HG03159 (cell line): ENCODE measurements around the gene TUBA1A.
"Not testable (repeated sequence)": the region's sequence is repeated elsewhere in the genome, so short reads cannot be mapped to it uniquely, and the experiment has no call there.

Experiments used
- ATAC-seq: cut with Tn5 transposase; IDR thresholded peaks from one replicate; pipeline ENCODE4 v1.9.1; 2021; ENCODE audit warnings: mild to moderate bottlenecking, moderate library complexity; ENCODE audit not compliant: unreplicated experiment

The TUBA1A gene

GRCh38 chr12:49188916-49189367 lies at the start of gene TUBA1A:
Gene TUBA1A, minus strand, starts transcription at chr12:49189080. Its CDS starts 101 bp downstream, at chr12:49188979.
- peak; percentile 90 for ATAC-seq

DNA sequence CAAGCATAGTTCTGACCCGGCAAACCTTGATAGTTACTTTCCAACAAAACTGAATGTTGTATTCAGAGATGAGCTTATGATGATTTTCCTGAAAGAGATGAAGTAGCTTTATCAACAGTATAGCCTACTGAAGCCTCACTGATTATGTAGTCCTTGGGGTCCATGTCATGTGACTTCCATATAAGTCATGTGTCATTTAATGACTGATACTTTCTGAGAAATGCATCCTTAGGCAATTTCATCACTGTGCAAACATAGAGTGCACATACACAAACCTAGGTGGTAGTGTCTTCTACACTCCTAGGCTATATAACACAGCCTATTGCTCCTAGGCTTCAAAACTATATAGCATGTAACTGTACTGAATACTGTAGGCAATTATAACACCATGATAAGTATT lies 47.5 kb upstream of the TUBA1A start:
- ATAC-seq = no peak

DNA sequence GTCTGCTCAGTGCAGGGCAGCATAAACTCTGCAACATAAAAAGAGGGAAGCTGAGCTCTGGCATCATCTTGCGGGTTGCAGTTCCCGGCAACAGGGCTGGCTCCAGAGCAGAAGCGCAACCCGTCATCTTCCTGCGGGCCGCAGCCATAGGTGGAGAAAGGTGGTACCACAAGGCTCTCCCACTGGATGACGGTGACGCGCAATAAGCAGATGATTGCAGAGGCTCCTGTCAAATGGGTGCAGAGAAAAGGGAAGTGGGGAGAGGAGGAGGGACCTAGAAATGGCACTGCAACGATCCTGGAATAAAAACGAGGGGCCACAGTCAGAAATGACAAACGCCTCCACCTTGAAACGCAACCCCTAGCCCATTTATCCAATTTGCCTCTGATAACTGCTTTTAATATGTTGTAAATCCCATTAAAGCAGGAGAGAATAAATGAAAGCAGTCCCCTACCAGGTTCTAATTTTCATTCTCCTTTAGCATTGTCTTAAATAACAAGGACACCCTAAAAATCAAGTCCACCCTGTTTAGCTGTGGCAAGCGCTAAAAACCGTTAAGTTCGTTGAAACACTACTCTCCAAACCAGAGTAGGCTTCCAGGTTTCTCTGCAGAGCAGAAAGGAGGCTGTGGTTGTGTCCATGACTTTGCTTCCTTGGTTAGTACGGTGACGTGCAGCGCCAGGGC lies 45.1 kb upstream of the TUBA1A start:
- no peak for ATAC-seq

DNA sequence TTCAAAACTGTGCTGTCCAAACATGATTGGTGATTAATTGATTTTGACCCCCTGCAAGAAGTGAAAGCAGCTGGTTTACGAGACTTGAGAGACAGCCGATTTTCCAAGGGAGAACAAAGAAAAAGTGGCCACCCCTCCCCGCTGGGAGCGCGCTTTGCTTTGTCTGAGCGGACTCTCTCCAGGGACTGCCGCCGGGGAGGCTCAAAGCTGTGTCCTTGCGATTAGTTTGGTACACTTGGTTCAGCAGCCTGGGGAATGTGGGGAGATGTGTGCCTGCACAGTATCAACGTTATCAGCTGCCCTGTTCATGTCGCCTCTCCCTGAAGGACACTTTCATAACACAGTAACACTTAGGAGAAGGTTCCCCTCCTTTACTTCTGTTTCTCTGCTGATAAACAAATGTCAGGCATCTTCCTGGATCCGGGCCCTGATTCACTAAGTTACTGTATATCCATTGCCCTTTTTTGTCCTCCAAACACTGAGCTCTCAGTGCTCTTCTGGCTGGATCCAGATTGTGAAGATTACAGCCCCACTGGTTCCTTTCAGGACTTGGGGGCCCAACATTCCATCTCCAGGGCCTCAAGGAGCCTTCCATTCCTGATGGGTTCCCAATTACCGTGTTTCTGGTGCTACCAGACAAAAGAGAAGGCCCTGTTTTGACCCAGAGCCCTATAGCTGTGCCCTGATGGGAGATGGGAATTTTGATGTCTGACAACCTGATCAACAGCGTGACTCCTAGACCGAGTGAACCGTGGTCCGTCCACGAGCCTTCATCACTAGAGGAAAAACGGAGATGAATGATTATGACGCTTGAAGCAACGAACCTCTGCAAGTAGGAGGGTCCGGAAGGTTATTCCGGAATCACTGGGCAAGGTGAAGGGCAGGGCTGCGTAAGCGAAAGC lies 44.3 kb upstream of the TUBA1A start:
- ATAC-seq = no peak

DNA sequence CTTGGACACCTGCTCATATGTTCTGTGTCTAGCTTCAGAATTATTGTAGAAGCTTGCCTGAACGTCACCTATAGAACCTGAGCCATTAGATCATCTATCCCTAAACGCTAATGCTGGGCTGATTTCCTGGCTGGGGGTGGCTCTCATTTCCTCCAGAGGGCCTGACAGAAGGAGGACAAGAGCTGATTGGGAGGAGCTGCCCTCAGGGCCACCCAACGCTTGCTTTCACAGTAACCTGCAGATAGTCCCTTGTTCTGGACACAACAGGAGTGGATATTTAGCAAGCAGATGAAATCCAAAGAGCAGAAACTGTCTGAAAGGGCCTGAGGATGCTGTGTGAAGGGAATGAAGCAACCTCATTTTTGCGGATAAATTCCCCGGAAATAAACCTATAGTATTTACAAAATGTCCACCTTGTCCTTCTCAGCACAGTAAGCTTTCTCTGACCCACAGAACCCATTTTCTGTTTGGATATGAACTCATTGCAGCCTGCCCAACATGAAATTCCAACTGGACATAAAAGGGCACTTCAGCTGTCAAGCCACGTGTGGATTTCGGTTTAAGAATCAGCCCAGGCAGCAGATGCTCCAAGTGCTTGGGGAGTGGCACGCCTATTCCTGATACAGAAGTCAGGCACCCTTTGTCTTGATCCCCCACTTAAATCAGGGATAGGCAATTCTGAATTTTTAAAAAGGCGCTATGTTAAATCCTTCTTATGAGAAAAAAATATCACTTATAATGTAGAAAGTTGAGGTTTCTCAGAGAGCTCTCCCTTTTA lies 43.2 kb upstream of the TUBA1A start:
- no peak for ATAC-seq

- ATAC-seq = no peak
Measured at GRCh38 chr12:49230805-49231194, 41.9 kb upstream of the TUBA1A start.

DNA sequence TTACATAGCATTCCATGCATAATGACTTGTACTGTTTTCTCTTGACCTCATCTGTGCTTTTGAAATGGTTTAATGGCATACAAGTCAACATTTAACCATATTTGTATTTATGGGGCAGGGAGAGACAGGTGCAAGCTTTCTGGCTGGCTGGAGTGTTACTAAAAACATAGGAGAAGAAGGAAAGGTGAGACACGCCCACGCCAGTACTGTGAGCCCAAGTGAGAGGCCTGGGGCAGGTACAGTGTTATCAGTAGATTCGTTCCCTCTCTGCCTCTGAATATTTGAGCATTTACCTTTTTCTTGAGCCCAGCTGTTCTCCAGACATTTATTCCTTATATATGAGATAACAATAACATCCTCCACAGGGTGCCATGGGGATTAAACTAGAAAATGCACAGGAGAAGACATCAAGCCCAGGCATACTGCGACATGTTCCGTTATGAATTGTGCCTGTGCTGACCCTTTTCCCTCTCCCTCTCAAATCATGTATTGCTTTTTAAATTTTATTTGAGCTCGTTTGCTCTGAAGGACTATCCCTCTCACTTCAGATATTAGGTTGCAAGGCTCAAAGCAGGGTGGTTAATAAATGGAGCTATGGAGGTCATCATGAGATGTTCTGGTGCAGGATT lies 41.4 kb upstream of the TUBA1A start:
- no peak for ATAC-seq

DNA sequence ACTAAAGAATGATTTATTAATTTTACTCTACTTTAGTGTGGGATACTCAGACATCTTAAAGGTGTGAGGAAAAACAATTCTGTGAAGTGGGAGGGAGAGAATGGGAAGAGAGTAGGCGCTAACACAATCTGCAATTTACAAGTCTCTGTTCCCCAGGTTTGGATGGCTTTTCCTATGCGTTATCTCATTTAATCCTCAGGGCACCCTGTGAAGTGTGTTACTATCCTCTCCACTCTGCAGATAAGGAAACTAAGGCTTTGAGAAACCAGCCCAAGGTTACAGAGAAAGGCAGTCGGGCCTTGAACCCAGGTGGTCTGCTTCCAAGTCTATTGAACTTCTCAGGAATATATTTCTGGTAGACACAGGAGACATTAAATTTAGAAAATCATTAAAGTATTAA lies 39.8 kb upstream of the TUBA1A start:
- no peak for ATAC-seq

DNA sequence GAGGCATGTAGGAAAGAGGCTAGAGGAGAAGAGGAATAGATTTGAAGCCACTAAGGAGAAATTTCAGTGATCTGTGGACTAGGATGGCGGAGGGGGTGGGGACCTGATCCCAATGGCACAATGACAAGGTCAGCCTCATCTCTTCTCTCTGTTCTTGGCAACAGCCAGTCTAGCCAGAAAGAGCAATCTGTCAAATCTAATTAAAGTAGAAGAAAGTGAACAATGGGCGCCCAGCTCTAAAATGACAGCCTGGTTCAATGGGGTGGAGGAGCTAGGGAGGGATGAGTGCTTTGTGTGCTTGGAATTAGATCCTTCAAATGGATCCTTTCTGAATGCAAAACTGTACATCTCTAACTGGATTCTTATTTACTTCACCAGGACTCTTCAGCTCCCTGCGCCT lies 38.8 kb upstream of the TUBA1A start:
- ATAC-seq = no peak

- no peak for ATAC-seq
Measured at GRCh38 chr12:49225576-49226166, 36.8 kb upstream of the TUBA1A start.

GRCh38 chr12:49223590-49224369 lies 34.9 kb upstream of the TUBA1A start:
- no peak for ATAC-seq

- no peak for ATAC-seq
Measured at GRCh38 chr12:49223122-49223521, 34.2 kb upstream of the TUBA1A start.

DNA sequence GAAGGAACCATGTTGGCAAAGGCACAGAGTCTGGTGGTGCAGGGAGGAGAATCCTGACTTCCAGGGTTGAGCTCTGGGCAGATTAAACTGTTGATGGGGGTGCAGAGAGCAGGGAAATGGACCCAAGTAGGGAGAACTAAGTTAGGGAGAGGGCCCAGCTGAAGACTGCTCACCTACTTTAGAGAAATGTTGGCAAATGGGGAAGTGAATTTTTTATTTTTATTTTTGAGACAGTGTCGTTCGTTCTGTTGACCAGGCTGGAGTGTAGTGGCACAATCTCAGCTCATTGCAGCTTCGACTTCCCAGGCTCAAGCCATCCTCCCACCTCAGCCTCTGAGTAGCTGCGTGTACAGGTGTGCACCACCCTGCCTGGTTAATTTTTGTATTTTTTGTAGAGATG lies 32.1 kb upstream of the TUBA1A start:
- ATAC-seq = no peak

GRCh38 chr12:49219417-49220026 lies 30.6 kb upstream of the TUBA1A start:
- no peak for ATAC-seq

- no peak for ATAC-seq
Measured at GRCh38 chr12:49212572-49212971, 23.7 kb upstream of the TUBA1A start.

- ATAC-seq = not testable (repeated sequence)
Measured at GRCh38 chr12:49210703-49211102, 21.8 kb upstream of the TUBA1A start.

DNA sequence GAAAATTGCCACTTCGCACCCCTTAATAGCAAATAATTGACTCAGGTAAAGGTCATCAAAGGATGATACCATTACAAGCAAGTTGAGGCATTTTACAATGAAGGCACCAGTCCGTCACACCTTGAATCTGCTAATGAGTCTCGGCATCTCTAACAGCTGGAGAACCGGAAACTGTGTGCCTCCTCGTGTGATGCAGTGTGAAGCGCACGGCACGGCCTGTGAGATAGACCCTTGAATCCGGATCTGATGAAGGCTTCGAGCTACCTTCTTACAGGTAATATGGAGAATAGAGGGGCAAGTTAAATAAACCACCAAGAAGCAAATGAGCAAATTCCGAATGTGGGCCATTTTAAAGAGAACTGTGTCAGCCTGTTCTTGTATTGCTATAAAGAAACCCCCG lies 19.8 kb upstream of the TUBA1A start:
- no peak for ATAC-seq

DNA sequence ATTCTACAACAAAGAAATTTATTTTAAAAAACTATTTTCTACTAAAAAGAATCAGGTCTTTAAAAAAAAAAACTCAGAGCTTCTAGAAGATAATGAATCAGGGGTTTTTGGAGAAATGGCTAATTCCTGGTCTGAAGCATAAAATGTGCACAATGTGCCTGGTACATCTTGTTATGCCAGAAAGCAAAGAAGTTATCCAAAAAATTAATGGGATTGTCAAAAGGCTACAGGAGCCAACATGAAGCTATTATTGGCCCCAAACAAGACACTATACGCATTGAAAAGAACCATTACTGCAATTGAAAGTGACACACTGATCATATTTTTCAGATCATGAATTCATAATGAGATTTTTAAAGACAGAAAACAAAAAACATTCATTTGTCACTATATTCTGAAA lies 19.3 kb upstream of the TUBA1A start:
- no peak for ATAC-seq

DNA sequence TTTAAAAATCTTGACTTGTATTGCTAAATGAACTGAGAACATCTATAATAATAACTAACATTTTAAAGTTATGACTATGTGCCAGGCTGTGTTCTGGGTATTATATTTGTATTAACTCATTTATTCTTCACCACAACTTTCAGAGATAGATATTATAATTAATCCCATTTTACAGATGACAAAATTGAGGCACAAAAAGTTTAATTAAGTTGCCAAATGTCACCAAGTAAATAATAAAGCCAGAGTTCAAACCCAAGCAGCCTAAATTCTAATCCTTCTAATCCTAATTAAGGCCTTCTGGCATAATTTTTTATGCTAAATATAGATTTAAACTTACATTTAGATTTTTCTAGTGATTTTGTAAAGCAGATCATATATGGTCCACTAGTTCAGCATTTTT lies 17.5 kb upstream of the TUBA1A start:
- ATAC-seq = no peak
